ENCODE results near the gene DCAF10. TPM values are rescaled to one million over a fixed set of nuclear protein-coding genes. Genes with fewer than 3 reads are reported as not detected.
"Not testable (repeated sequence)": the region's sequence is repeated elsewhere in the genome, so short reads cannot be mapped to it uniquely, and the experiment has no call there.

DCAF10 gene
- polyA plus RNA-seq, 4 donors, result 27.3 to 37.3 (median 35.7) TPM

DNA sequence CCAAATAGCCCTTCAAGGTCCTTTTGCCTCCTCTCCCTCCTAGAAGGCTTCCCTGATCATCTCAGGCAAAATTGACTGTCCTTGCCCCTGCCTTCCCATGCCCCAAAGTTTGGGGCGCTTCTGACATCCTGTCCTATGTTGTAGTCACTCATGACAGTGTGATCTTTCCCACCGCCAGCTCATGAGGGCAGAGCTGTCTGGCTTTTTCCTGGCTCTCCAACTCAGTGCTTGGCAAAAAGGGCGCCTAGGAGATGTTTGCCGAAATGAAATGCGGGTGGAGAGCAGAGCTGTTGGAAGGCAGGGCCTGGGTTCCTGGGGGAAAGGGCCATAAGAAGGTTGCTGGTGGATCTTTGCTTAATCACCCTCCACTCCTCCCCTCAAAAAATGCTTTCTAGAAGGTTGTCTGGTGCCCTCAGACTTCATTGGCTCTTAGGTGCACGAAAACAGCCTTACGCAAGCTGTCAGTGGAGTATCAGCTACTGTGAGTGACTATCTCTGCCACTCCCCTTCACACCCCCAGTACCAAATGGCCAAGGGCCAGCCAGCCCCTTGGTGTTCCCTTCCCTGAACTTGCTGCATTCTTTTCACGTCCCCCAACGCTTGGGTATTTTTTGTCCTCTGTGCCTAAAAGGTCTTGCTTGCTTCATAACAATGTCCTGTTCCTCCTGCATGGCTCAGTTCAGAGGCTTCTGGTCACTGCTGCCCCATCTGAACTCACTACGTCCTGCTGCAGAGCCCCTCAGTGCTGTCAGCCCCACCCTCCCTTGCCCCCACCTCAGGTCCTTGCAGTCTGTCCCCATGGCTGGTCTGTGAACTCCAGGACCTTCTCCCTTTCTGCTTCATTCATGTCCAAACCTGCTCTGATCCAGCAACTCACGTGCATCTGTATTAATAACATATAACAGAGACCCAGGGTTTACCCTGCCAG, 106.0 kb downstream of the DCAF10 start:
- no peak for DNase-seq (ENCODE audit: low read depth in 4 of 4, low spot score in 2 of 4)

DNA sequence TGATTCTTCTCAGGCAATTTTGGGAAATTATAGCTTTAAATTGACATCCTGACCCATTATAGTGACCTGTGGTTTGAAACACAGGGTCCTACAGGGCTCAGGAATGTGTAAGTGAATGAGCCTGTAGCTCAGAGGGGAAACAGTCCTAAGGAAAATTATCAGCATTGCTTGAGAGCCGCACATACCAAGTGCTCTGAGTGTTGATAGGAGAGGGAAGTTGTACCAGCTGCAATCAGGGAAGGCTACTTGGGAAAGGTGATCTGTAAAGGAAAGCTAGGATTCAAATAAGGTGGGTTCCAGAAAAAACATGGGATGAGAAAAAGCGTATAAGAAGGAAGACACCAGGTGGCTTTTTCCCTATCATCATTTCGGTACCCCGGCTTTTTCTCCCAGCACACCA, 107.7 kb downstream of the DCAF10 start:
- DNase-seq (ENCODE audit: low read depth in 4 of 4, low spot score in 2 of 4), result no peak

DNA sequence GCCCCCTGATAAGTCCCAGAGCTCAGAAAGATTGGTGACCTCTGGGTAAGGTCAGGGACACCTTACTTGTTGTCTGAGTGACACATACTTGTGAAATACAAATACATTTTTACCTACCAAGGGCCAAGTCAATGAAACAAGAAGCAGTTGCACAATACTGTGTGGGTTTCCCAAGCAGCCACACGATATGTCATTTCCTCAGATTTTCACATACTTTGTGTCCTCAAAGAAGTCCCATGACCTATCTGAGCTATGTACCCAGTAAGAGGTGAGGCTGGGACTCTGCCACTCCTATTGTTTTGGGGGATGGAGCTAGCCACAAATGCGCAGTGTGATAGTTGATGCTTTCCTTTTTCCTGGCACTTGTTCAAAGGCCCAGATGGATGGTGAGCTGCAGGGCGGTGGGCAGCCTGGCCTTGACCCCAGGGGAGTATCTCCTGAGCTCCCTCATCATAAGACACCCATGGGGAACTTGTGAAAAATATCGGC, 108.1 kb downstream of the DCAF10 start:
- no peak for DNase-seq (ENCODE audit: low read depth in 4 of 4, low spot score in 2 of 4)

DNA sequence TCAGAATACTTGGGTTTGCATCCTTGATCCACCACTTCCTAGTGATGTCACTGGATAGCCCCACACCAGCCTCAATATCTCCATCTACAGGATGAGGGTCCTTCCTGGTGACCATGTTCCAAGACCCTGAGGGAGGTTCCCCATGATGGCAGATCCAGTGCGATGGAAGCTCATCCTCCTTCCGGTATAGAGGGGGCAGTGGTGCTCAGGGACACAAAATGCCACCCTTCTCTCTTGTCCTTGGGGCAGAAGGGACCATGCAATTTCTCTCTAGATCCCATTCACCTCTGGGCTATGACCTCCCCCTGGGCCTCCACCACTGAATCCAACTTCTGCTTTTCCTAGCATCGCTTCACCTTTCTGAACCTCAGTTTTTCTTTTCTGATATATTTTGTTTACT, 108.7 kb downstream of the DCAF10 start:
- DNase-seq (ENCODE audit: low read depth in 4 of 4, low spot score in 2 of 4), result no peak

DNA sequence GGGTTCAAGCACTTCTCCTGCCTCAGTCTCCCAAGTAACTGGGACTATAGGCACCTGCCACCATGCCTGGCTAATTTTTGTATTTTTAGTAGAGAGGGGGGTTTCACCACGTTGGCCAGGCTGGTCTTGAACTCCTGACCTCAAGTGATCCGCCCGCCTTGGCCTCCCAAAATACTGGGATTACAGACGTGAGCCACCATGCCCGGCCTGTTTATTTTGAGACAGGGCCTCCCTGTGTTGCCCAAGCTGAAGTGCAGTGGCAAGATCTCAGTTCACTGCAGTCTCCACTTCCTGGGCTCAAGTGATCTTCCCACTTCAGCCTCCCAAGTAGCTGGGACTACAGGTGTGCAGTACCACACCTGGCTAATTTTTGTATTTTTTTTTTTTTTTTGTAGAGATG, 109.2 kb downstream of the DCAF10 start:
- not testable (repeated sequence) for DNase-seq (ENCODE audit: low read depth in 4 of 4, low spot score in 2 of 4)

DNA sequence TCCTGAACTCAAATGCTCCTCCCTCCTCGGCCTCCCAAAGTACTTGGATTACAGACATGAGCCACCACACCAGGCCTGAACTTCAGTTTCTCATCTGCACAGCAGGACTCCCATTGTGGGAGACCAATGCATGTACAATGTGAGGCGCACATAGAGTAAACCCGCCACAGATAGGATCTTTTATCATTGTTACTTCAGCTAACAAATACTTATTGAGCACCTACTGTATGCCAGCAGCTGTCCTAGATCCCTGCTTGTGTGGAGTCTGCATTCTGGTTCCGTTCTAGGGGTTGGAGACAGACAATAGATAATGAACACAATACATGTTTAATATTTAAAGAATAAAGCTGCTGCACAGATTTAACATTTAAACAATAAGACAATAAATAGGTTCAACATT, 109.7 kb downstream of the DCAF10 start:
- DNase-seq (ENCODE audit: low read depth in 4 of 4, low spot score in 2 of 4), result no peak

DNA sequence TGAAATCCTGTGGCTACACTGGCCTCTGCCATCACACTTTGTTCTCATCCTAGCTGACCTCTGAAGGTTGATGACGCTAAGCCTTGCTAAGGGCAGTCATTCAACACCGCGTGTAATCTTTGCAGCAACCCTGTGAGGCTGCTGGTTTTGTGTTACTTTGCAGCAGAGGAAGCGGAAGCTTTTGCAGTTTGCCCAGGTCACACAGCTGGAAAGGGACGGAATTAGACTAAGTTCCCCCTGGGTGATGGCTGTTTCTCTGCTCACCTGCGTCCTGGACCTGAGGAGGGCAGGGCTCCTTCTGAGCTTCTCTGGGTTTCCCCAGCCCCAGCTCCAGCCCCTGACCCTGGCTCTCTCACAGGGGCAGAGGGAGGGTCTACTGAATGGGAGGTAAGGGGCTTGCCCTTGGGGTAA, 110.7 kb downstream of the DCAF10 start:
- DNase-seq (ENCODE audit: low read depth in 4 of 4, low spot score in 2 of 4), result no peak

DNA sequence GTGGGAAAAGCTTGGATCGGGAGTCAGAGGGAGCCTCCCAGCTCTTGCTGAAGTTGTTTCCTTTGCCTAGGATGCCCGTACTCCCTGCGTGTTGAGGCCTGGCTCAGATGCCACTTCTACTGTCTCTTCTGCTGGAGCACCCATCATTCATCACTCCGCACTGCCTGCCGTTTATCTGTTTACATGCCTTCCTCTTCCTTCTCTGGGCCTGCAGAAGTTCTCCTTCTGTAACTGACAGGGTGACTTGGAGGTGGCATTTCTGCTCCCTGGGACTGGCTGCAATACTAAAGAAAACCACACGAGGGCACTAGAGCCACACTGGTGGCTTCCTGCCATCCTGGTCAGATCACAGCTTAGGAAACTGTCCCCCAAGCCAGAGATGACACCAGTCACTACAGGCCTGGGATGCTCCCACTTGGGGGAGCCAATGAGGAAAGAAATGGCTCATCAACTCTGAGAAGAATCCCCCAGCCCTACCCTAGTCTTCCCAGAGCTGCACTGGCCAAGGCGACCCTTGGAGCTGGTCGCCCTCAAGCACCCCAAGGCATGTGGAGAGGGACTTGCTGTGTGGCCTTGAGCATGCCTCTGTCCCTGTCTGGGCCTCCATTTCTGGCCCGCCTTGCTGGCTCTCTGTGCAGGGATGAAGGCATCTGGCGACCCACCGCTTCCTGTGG, 113.0 kb downstream of the DCAF10 start:
- peak; percentile 64 to 83 (median 72) for DNase-seq (ENCODE audit: low read depth in 4 of 4, low spot score in 2 of 4)

DNA sequence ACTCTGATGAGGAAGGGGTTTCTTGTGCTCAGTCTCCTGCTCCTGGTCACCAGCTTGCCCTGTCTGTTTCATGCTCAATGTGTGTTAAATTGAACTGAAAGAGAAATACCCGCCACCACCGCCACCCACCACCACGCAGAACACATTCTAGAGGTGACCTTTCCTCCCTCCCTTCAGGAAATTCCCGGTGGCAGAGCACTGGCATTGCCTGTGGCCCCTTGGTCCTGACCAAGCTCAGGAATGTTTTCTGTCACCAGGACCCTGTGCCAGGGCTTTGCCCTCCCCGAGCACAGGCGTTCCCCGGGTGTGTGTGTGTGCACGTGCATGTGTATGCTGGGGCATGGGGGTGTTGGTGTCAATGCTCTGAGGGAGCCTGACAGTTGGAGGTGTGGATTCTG, 113.6 kb downstream of the DCAF10 start:
- DNase-seq (ENCODE audit: low read depth in 4 of 4, low spot score in 2 of 4), result no peak

DNA sequence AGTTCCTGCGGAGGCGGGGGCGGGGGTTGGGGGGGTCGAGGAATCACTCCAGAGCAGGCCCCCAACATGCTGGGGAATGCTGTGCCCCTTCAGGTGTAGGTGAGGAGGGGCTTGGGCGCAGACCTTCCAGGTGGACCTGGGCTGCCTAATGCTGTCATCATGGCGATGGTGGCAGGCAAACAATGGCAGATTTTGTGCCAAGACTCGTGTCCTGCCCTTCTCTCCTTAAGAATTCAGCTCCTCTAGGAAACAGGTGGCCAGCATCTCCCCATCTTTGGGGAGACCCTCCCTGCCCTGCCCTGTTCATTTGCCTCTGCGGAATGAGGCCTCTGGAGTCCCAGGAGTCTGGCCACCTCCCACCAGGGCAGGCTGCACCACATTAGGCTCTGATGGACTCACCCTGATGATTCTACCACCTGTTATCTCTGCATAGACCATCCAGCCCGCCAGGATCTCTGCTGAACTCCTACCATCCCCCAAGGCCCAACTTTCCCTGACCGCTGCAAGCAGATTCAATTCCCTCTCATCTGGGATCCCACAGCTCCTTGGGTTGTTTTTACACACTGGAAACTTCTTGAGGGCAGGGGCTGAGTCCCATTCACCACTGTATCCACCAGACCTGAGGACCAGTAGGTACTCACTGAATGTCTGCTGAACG, 114.2 kb downstream of the DCAF10 start:
- no peak for DNase-seq (ENCODE audit: low read depth in 4 of 4, low spot score in 2 of 4)

DNA sequence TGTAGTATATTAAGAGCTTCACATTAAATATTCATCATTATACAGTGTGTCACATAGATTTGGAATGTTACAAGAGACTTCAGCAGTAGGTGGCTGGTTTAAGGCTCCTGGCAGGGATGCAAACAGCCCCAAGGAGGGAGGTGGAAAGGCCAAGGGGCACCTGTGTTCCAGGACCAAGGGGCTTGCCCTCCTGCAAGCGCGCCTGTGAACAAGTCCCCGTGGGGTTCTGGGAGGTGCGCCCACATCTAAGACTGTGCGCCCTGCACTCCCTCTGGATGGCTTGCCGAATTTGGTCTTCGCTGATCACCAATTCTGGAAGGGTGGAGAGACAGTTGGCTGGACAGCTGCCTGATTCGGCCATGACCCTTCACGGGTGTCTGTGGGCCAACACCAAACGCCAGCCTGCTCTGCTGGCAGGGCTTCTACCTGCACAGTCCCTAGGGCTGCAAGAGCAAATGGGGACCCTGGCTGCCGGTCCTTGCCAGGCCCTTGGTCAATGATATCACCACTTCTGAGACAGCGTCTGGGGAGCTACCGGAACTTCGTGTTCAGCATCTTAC, 115.4 kb downstream of the DCAF10 start:
- no peak for DNase-seq (ENCODE audit: low read depth in 4 of 4, low spot score in 2 of 4)

DNA sequence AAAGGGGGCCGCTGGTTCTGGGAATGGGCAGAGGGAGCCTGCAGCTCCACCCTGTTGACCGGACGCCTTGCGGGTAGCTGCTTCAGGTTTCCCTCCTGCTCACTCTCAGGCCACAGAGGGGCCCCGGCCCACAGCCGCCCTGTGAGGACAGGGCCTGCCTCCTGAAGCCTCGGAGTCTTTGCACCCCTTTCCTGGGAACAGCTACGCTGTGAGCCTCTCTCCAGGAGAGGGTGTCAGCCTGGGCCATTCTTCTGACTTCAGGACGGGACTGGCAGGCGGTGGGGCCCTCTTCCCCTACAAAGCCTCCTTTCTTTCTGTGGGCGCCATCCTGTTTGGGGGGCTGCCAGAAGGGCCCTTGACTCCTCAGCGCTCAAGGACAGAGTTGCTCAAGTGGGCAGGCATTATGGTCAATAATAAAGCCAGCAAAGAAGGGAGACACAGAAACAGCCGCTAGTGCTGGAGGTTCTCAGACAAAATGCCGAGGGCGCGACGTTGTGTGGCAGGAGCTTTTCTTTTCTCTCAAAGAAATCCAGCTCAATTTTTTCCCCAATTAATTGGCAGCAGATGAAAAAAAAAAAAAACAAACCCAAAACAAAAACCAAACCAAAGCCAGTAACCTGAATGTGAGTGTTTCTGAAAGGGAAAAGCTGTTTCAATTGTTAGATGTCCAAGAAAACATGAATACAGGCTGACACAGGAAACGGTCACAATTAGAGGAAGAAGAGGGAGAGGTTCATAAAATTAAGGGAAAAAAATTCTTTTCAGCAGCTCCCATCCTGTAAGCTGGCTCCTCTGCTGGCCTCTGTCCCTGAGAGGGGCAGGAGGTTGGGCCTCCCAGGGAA, 116.1 kb downstream of the DCAF10 start:
- DNase-seq (ENCODE audit: low read depth in 4 of 4, low spot score in 2 of 4), result no peak

Other genes starting within 250 kb of the DCAF10 start
- gene FBXO10, start 224.4 kb upstream of the DCAF10 start, polyA plus RNA-seq (ENCODE audit: insufficient read length in 4 of 4), result 10 to 100 TPM; 11.7 to 19.8 (median 15.1) TPM
- 100 to 1,000 TPM; 110 to 138 (median 124) TPM for gene TOMM5, start 208.2 kb upstream of the DCAF10 start, polyA plus RNA-seq (ENCODE audit: insufficient read length in 4 of 4)
- gene FRMPD1, start 149.8 kb upstream of the DCAF10 start, polyA plus RNA-seq (ENCODE audit: insufficient read length in 4 of 4), result 1 to 10 TPM in 1 of 4 donors, under 1 TPM in 3; 0.72 to 1.3 (median 0.88) TPM
- gene TRMT10B, start 47.0 kb upstream of the DCAF10 start, polyA plus RNA-seq (ENCODE audit: insufficient read length in 4 of 4), result 10 to 100 TPM; 12.2 to 30.2 (median 18.2) TPM
- 10 to 100 TPM; 34.5 to 48.9 (median 41.2) TPM for gene EXOSC3, start 15.7 kb upstream of the DCAF10 start, polyA plus RNA-seq (ENCODE audit: insufficient read length in 4 of 4)
- gene SLC25A51, start 103.3 kb downstream of the DCAF10 start, polyA plus RNA-seq (ENCODE audit: insufficient read length in 4 of 4), result 10 to 100 TPM; 12.0 to 22.3 (median 19.7) TPM

Data from left renal cortex interstitium (tissue), 4 donors.